ENCODE results near the gene ZBTB8A. TPM values are rescaled to one million over a fixed set of nuclear protein-coding genes. Genes with fewer than 3 reads are reported as not detected.
A peak's percentile ranks its signal among the peaks of the same experiment; 100 is the strongest.

ZBTB8A gene
- total and polyA plus RNA-seq, 10 of the 15 experiments (the other 5 are each of a cell fraction or from before 2014, with no cell fraction given): 0.48 to 4.7 (median 2.4) TPM

DNA sequence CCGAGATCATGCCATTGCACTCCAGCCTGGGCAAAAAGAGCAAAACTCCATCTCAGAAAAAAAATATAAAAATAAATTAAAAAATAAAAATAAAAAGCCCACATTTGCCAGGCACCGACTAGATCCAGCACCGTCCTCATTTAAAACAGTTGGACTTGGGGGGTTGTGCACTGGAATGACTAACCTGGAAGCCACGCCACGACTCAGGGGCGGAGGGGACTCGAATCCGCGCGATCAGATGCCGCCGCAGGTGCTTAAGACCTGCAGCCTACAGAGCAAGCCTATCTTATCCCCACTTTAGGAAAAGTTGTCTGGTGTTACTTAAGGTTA is 72.6 kb downstream of the ZBTB8A start:
- SMC1A ChIA-PET (ENCODE audit: uncharacterized antibody, unreplicated experiment): interaction anchor here (1.3 kb wide), 1 partner anchor 72 kb away, joined by 3 read pairs; no protein-coding TSS in a partner anchor

DNA sequence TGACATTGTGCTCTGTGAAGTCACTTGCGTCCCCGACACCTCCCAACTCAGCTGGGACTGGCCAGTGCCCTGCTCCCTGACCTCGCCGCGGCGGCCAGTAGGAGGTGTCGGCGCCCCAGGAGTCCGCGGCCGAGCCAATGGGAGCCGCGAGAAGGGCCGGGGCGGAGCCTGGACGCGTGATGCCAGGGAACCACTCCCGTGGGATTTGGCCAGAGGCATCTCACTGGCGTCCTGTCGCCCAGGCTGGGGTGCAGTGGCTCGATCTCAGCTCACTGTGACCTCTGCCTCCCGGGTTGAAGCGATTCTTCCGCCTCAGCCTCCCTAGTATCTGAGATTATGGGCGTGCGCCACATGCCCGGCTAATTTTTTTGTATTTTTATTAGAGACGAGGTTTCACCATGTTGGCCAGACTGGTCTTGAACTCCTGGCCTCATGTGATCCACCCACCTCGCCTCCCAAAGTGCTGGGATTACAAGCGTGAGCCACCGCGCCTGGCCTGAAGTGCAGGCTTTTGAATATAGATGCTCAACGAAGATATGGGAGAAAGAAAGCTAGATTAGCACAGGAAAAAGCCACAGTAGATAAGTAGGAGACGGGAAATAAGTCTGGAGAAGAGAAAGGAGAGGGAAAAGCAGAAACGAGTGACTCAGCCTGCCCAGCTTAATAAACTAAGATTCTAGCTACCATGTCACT is 73.1 kb downstream of the ZBTB8A start:
- FAIRE-seq (peak; percentile 77), ATAC-seq (peak; percentile 99), DNase-seq (ENCODE audit: low read depth, low spot score) (no peak)
- Histone ChIP-seq H3K27ac (ENCODE audit: control insufficient read depth, insufficient read depth) (no peak overlapping the region; the same call in 1 of the 2 replicates), H3K4me3 (peak overlapping the region; percentile 67), H3K36me3 (ENCODE audit: control insufficient read depth in 2 of 2, insufficient read depth in 2 of 2, low read length in 1 of 2) (no peaks in the 10 kb centered on the region), H3K79me2 (ENCODE audit: control insufficient read depth, insufficient read depth, low read length) (no peaks in the 10 kb centered on the region), H3K4me1 (ENCODE audit: control insufficient read depth, insufficient read depth, low read length) (peaks cover 5% of the 10 kb centered on the region; the same call in 1 of the 2 replicates), H2AFZ (ENCODE audit: control insufficient read depth, low read depth, low read length) (peak overlapping the region; percentile 87), H3K9me3 (replicated peaks; ENCODE audit: control insufficient read depth, insufficient read depth, low read length) (no peaks in the 10 kb centered on the region), H3K9ac (ENCODE audit: control insufficient read depth, insufficient read depth, low read length) (peak overlapping the region; percentile 53), H3K27me3 (replicated peaks in 1 of 2; ENCODE audit: control insufficient read depth in 2 of 2, insufficient read depth in 2 of 2, low read length in 1 of 2) (no peaks in the 10 kb centered on the region), H4K20me1 (ENCODE audit: control insufficient read depth, insufficient read depth) (no peaks in the 10 kb centered on the region), H3K4me2 (ENCODE audit: control insufficient read depth, insufficient read depth) (peak overlapping the region; percentile 97)
- 10% methylated on average over 34 of the region's 35 CpGs for WGBS (ENCODE audit: insufficient coverage, insufficient replicate concordance, low lambda C conversion rate, missing lambda C conversion rate)
- in situ Hi-C loops (cut with MboI): no loop called here
- no TSS peak for BruUV-seq (replicated peaks)
- POLR2A ChIA-PET: no interaction called here
- CTCF ChIA-PET: interaction anchor here (1.3 to 1.6 kb wide), 2 partner anchors 21 to 92 kb away, joined by 4 to 5 read pairs; no protein-coding TSS in a partner anchor
- SMC1A ChIA-PET (ENCODE audit: uncharacterized antibody, unreplicated experiment): interaction anchor here (1.3 kb wide), 1 partner anchor 72 kb away, joined by 3 read pairs; no protein-coding TSS in a partner anchor
- RAD21 ChIA-PET (ENCODE audit: unreplicated experiment): interaction anchor here (1.1 to 1.5 kb wide), 2 partner anchors 15 to 34 kb away, joined by 3 to 4 read pairs; no protein-coding TSS in a partner anchor
- intact Hi-C loops (cut with micrococcal nuclease; ENCODE audit: unreplicated experiment): no loop called here
- TF ChIP-seq NR2F1 (conservative IDR thresholded peaks at IDR 0.05) (peak; percentile 36; the same call in 1 of the 2 replicates), NRF1 (conservative IDR thresholded peaks at IDR 0.05; ENCODE audit: low read depth, low read length) (no peak), CHD1 (IDR thresholded peaks at IDR 0.05; ENCODE audit: low read depth, low read length) (no peak), SPI1 (IDR thresholded peaks at IDR 0.05; ENCODE audit: borderline replicate concordance, insufficient read depth, low read depth, low read length) (no peak), SMAD1 (IDR thresholded peaks at IDR 0.05; ENCODE audit: low read depth, partially characterized antibody) (no peak), ZZZ3 (IDR thresholded peaks at IDR 0.05; ENCODE audit: control insufficient read depth, insufficient read length, low read depth) (no peak), ZNF274 (IDR thresholded peaks at IDR 0.05; ENCODE audit: insufficient read depth, insufficient read length) (no peak), IKZF2 (IDR thresholded peaks at IDR 0.05) (no peak), RAD51 (IDR thresholded peaks at IDR 0.05) (no peak), POLR2AphosphoS2 (IDR thresholded peaks at IDR 0.05; ENCODE audit: low read depth, low read length) (no peak), MEF2A (IDR thresholded peaks at IDR 0.05; ENCODE audit: insufficient read depth, low read depth, low read length) (no peak), MYB (IDR thresholded peaks at IDR 0.05; ENCODE audit: borderline replicate concordance, low read depth, low read length) (no peak), KLF5 (IDR thresholded peaks at IDR 0.05; ENCODE audit: partially characterized antibody) (no peak), ZNF207 (IDR thresholded peaks at IDR 0.05; ENCODE audit: borderline replicate concordance) (no peak)
- TF ChIP-seq, protein P1, sequence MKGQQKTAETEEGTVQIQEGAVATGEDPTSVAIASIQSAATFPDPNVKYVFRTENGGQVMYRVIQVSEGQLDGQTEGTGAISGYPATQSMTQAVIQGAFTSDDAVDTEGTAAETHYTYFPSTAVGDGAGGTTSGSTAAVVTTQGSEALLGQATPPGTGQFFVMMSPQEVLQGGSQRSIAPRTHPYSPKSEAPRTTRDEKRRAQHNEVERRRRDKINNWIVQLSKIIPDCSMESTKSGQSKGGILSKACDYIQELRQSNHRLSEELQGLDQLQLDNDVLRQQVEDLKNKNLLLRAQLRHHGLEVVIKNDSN (IDR thresholded peaks at IDR 0.05; ENCODE audit: borderline replicate concordance, extremely low read length, insufficient read depth, low read depth, low read length): no peak

More for the DNA sequence above, 72.6 kb downstream of the ZBTB8A start:
- FAIRE-seq (no peak), ATAC-seq (no peak), DNase-seq (ENCODE audit: low read depth, low spot score) (no peak)
- intact Hi-C loops (cut with micrococcal nuclease; ENCODE audit: unreplicated experiment): no loop called here
- Histone ChIP-seq H3K79me2 (ENCODE audit: control insufficient read depth, insufficient read depth, low read length) (no peaks in the 10 kb centered on the region), H3K4me2 (ENCODE audit: control insufficient read depth, insufficient read depth) (peak overlapping the region; percentile 97), H3K9ac (ENCODE audit: control insufficient read depth, insufficient read depth, low read length) (peak overlapping the region; percentile 53; the same call in 1 of the 2 replicates), H3K27me3 (replicated peaks in 1 of 2; ENCODE audit: control insufficient read depth in 2 of 2, insufficient read depth in 2 of 2, low read length in 1 of 2) (no peaks in the 10 kb centered on the region), H2AFZ (ENCODE audit: control insufficient read depth, low read depth, low read length) (peak overlapping the region; percentile 87), H3K36me3 (ENCODE audit: control insufficient read depth in 2 of 2, insufficient read depth in 2 of 2, low read length in 1 of 2) (no peaks in the 10 kb centered on the region), H3K27ac (ENCODE audit: control insufficient read depth, insufficient read depth) (no peak overlapping the region; the same call in 1 of the 2 replicates), H3K4me3 (peak overlapping the region; percentile 67), H3K9me3 (replicated peaks; ENCODE audit: control insufficient read depth, insufficient read depth, low read length) (no peaks in the 10 kb centered on the region), H4K20me1 (ENCODE audit: control insufficient read depth, insufficient read depth) (no peaks in the 10 kb centered on the region), H3K4me1 (ENCODE audit: control insufficient read depth, insufficient read depth, low read length) (peaks cover 5% of the 10 kb centered on the region; the same call in 1 of the 2 replicates)
- ChIA-PET RAD21 (ENCODE audit: unreplicated experiment) (interaction anchor here (1.5 kb wide), 1 partner anchor 34 kb away, joined by 3 read pairs; no protein-coding TSS in a partner anchor), CTCF (interaction anchor here (1.3 to 1.6 kb wide), 2 partner anchors 21 to 91 kb away, joined by 4 to 5 read pairs; no protein-coding TSS in a partner anchor), POLR2A (interaction anchor here (0.6 kb wide), 2 partner anchors 16 to 215 kb away, joined by 4 to 5 read pairs; no protein-coding TSS in a partner anchor)
- in situ Hi-C loops (cut with MboI): no loop called here
- WGBS (ENCODE audit: insufficient coverage, insufficient replicate concordance, low lambda C conversion rate, missing lambda C conversion rate): 33% methylated on average over 12 of the region's 12 CpGs
- BruUV-seq (replicated peaks): no TSS peak
- no peak for TF ChIP-seq LARP7 (IDR thresholded peaks at IDR 0.05)
